PC-9 (cell line): Measurements from ENCODE around the gene GEMIN5. TPM values are rescaled to one million over a fixed set of nuclear protein-coding genes. Genes with fewer than 3 reads are reported as not detected.
"Not testable (repeated sequence)": the region's sequence is repeated elsewhere in the genome, so short reads cannot be mapped to it uniquely, and the experiment has no call there.

ENCODE experiments used
- BruUV-seq: library from RNA; stranded (reverse); fragments of 400-500 nt; replicated peaks from 2 replicates; lab custom pipeline; 2021; lab: Mats Ljungman, UMichigan
- CTCF ChIA-PET: fragments of 300-600 bp; sonication (Branson Sonifier 250); formaldehyde crosslinking; loops from one replicate; lab custom pipeline; 2022; ENCODE audit warnings: antibody characterized with exemption; lab: Charles Lee
- POLR2A ChIA-PET: fragments of 300-600 bp; sonication (Branson Sonifier 250); formaldehyde crosslinking; loops from one replicate; lab custom pipeline; 2022; ENCODE audit warnings: antibody characterized with exemption; ENCODE audit not compliant: unreplicated experiment; lab: Charles Lee
- DNase-seq, 2 experiments: peaks; one replicate each; pipeline versions ENCODE4 v3.0.0 to v3.0.0-alpha.2; 2015 to 2022; ENCODE audit warnings: mixed read lengths in 1 of 2
- H2AFZ ChIP-seq: fragments of 200-600 bp; sonication (generic); 2 replicates; pipeline ENCODE4 v1.8.1; 2017; ENCODE audit warnings: antibody characterized with exemption
- H3F3A ChIP-seq: fragments of 200-600 bp; sonication (generic); 2 replicates; pipeline ENCODE4 v1.8.1; 2017; ENCODE audit warnings: antibody characterized with exemption, mild to moderate bottlenecking, low read depth; ENCODE audit not compliant: insufficient read depth
- H3K27ac ChIP-seq: fragments of 200-600 bp; sonication (generic); 2 replicates; pipeline ENCODE4 v1.6.1; 2016; ENCODE audit warnings: mixed run types
- H3K27me3 ChIP-seq: fragments of 200-600 bp; sonication (generic); 2 replicates; pipeline ENCODE4 v1.6.1; 2016; ENCODE audit warnings: low read depth, mixed run types; ENCODE audit not compliant: insufficient read depth
- H3K36me3 ChIP-seq: fragments of 200-600 bp; sonication (generic); 2 replicates; pipeline ENCODE4 v1.6.1; 2016; ENCODE audit warnings: low read depth, mixed run types
- H3K4me1 ChIP-seq: fragments of 200-600 bp; sonication (generic); replicated peaks from 2 replicates; pipeline ENCODE4 v1.6.1; 2016; ENCODE audit warnings: mixed run types; ENCODE audit not compliant: insufficient read depth
- H3K4me2 ChIP-seq: fragments of 200-600 bp; sonication (generic); 2 replicates; pipeline ENCODE4 v1.6.1; 2017; ENCODE audit warnings: mixed run types
- H3K4me3 ChIP-seq: fragments of 200-600 bp; sonication (generic); 2 replicates; pipeline ENCODE4 v1.6.1; 2016; ENCODE audit warnings: mixed run types
- H3K79me2 ChIP-seq: fragments of 200-600 bp; sonication (generic); 2 replicates; pipeline ENCODE4 v1.6.1; 2017; ENCODE audit warnings: low read depth, mixed run types
- H3K9me2 ChIP-seq: fragments of 200-600 bp; sonication (generic); 2 replicates; pipeline ENCODE4 v1.8.1; 2017; ENCODE audit warnings: mild to moderate bottlenecking; ENCODE audit not compliant: insufficient read depth
- H3K9me3 ChIP-seq: fragments of 200-600 bp; sonication (generic); 2 replicates; pipeline ENCODE4 v1.8.1; 2016; ENCODE audit warnings: low read depth; ENCODE audit not compliant: insufficient read depth
- H4K20me1 ChIP-seq: fragments of 200-600 bp; sonication (generic); 2 replicates; pipeline ENCODE4 v1.8.1; 2017; ENCODE audit not compliant: insufficient read depth
- EZH2 ChIP-seq: fragments of 200-600 bp; sonication (generic); IDR thresholded peaks from 2 replicates; pipeline ENCODE4 v1.8.0; 2017; ENCODE audit warnings: antibody characterized with exemption, low read depth
- intact Hi-C: fragments of 100-400 bp; cut with micrococcal nuclease; formaldehyde crosslinking; loops from one replicate; pipeline ENCODE4 v1.10.0; 2022; ENCODE audit not compliant: unreplicated experiment
- total RNA-seq: library from RNA; stranded (reverse); gene quantifications from 2 replicates; pipeline ENCODE4 v1.2.3, GENCODE V29; 2021
- TF ChIP-seq, protein P1 (sequence below): fragments of 200-600 bp; sonication (generic); conservative IDR thresholded peaks from 2 replicates; pipeline ENCODE4 v1.6.1; 2017; ENCODE audit warnings: mixed run types, antibody characterized with exemption, mild to moderate bottlenecking, moderate library complexity

Gene GEMIN5
- total RNA-seq, 1 experiment from 2014 or later = 18.6 TPM

- Histone ChIP-seq H3K4me3 (peak overlapping the region; percentile 81; the same call in 1 of the 2 replicates), H3K27me3 (no peaks in the 10 kb centered on the region), H3K27ac (peak overlapping the region; percentile 35), H3K4me1 (peaks cover 26% of the 10 kb centered on the region; the same call in 1 of the 2 replicates), H2AFZ (peak overlapping the region; percentile 98), H3K4me2 (peak overlapping the region; percentile 82), H4K20me1 (no peaks in the 10 kb centered on the region), H3K9me3 (no peaks in the 10 kb centered on the region), H3K79me2 (peaks cover 49% of the 10 kb centered on the region), H3F3A (no peaks in the 10 kb centered on the region), H3K36me3 (peaks cover 4% of the 10 kb centered on the region; the same call in 1 of the 2 replicates), H3K9me2 (no peaks in the 10 kb centered on the region)
- POLR2A ChIA-PET = no interaction called here
- CTCF ChIA-PET = no interaction called here
- TF ChIP-seq, protein P1, sequence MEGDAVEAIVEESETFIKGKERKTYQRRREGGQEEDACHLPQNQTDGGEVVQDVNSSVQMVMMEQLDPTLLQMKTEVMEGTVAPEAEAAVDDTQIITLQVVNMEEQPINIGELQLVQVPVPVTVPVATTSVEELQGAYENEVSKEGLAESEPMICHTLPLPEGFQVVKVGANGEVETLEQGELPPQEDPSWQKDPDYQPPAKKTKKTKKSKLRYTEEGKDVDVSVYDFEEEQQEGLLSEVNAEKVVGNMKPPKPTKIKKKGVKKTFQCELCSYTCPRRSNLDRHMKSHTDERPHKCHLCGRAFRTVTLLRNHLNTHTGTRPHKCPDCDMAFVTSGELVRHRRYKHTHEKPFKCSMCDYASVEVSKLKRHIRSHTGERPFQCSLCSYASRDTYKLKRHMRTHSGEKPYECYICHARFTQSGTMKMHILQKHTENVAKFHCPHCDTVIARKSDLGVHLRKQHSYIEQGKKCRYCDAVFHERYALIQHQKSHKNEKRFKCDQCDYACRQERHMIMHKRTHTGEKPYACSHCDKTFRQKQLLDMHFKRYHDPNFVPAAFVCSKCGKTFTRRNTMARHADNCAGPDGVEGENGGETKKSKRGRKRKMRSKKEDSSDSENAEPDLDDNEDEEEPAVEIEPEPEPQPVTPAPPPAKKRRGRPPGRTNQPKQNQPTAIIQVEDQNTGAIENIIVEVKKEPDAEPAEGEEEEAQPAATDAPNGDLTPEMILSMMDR = no peak
- TSS peak; percentile 35 for BruUV-seq
- DNase-seq = no peak
- intact Hi-C loops = loop anchor here (5.0 kb wide), 1 partner anchor 288 kb away; no protein-coding TSS in a partner anchor
These were observed 2.4 kb upstream of the GEMIN5 start for GRCh38 chr5:154940375-154940771.

DNA sequence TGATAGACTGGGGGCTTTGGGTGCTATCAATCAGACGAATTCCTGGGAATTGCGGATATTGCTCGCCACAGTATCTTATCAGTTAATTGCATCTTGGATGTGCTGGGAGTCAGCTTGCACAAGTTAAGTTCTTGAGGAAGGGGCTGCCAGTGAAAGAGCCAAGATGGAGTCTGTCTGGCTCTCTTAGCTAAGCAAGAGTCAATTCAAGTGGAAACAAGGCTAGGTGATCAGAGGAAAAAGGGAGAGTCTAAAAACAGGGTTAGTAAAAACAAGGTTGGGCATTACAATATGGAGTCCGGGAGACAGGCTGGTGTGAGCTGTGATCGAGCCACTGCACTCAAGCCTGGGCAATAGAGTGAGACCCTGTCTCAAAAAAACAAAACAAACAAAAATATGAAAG, 1.4 kb upstream of the GEMIN5 start:
- DNase-seq, H3K4me2 ChIP-seq, CTCF ChIA-PET, H3F3A ChIP-seq, H4K20me1 ChIP-seq, BruUV-seq, H3K9me3 ChIP-seq, H2AFZ ChIP-seq, H3K27me3 ChIP-seq, H3K27ac ChIP-seq, H3K9me2 ChIP-seq, H3K4me3 ChIP-seq: not testable (repeated sequence)
- POLR2A ChIA-PET = interaction anchor here (0.7 kb wide), 1 partner anchor 546 kb away, joined by 3 read pairs; no protein-coding TSS in a partner anchor
- Histone ChIP-seq H3K4me1 (peaks cover 26% of the 10 kb centered on the region; the same call in 1 of the 2 replicates), H3K79me2 (peaks cover 53% of the 10 kb centered on the region), H3K36me3 (peaks cover 12% of the 10 kb centered on the region; the same call in 1 of the 2 replicates)
- intact Hi-C loops = loop anchor here (5.0 kb wide), 1 partner anchor 177 kb away; no protein-coding TSS in a partner anchor

DNA sequence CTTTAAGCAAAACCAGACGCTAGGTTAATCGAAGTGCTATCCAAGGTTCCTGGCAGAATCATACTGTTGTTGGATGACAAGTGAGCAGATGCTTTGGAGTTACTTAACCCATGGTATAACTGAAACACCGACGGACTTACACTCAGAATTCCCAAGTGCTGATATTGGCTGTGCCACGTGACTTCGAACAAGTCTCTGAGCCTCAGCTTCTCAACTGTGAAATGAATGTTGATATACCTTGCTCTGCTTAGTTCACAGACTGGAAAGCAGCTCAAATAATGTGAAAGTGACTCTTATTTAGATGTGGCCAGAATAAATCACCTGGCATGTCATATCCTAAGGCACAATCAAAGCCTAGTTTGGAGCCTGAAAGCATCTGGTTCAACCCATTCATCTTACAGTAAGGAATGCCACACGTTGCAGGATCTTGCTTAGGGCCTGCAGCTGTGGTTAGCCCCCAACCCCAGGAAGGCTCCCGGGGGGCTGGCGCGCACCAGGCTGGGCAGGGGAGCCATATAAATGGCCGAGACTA, 759 bp downstream of the GEMIN5 start:
- BruUV-seq = no TSS peak
- ChIA-PET POLR2A (interaction anchor here (0.5 to 0.6 kb wide), 3 partner anchors 80 to 295 kb away, joined by 3 to 19 read pairs (median 4); no protein-coding TSS in a partner anchor), CTCF (interaction anchor here (0.5 kb wide), 1 partner anchor 426 kb away, joined by 3 read pairs; no protein-coding TSS in a partner anchor)
- H3K4me1 ChIP-seq = peaks cover 21% of the 10 kb centered on the region; the same call in 1 of the 2 replicates
- H3K9me2 ChIP-seq = no peaks in the 10 kb centered on the region
- H4K20me1 ChIP-seq = no peaks in the 10 kb centered on the region
- H3K27me3 ChIP-seq = no peaks in the 10 kb centered on the region
- peak overlapping the region; percentile 99 for H2AFZ ChIP-seq
- no peak for TF ChIP-seq EZH2
- peak overlapping the region; percentile 10; the same call in 1 of the 2 replicates for H3K27ac ChIP-seq
- H3K79me2 ChIP-seq = peaks cover 42% of the 10 kb centered on the region
- peak overlapping the region; percentile 83 for H3K4me2 ChIP-seq
- peaks cover 13% of the 10 kb centered on the region for H3K36me3 ChIP-seq
- DNase-seq = no peak
- no peaks in the 10 kb centered on the region for H3F3A ChIP-seq
- intact Hi-C loops = loop anchor here (2.0 to 5.0 kb wide), 2 partner anchors 175 to 254 kb away; no protein-coding TSS in a partner anchor
- peak overlapping the region; percentile 98 for H3K4me3 ChIP-seq
- no peaks in the 10 kb centered on the region for H3K9me3 ChIP-seq

DNA sequence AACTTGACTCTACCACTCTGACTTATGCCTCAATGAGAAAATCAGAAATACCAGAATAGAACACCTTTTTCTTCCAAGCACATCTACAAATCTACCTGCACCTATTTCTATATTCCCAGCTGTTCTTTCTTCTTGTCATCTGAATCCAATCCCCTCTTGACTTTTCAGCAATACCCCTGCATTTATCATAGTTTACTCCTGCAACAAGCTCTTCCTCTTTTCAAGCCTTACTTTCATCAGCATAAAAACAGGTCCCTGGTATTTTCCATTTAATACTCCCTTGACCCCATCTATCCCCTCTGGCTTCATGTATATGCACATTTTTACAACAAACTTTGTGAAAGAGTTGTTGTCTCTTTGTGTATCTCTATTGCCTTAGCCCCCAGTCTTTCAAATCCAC, 3.1 kb downstream of the GEMIN5 start:
- Histone ChIP-seq H3K4me1 (peaks cover 11% of the 10 kb centered on the region; the same call in 1 of the 2 replicates), H3K27me3 (no peaks in the 10 kb centered on the region), H3K27ac (no peak overlapping the region), H3K4me2 (no peak overlapping the region), H3F3A (no peaks in the 10 kb centered on the region), H2AFZ (no peak overlapping the region), H3K36me3 (peaks cover 25% of the 10 kb centered on the region), H3K4me3 (no peak overlapping the region), H3K9me2 (no peaks in the 10 kb centered on the region), H3K9me3 (no peaks in the 10 kb centered on the region), H4K20me1 (no peaks in the 10 kb centered on the region), H3K79me2 (peaks cover 29% of the 10 kb centered on the region)
- intact Hi-C loops = loop anchor here (5.0 kb wide), 1 partner anchor 173 kb away; no protein-coding TSS in a partner anchor
- ChIA-PET POLR2A (no interaction called here), CTCF (no interaction called here)
- TF ChIP-seq EZH2 = no peak
- TF ChIP-seq, protein P1 = no peak
- no TSS peak for BruUV-seq
- no peak for DNase-seq
